ENCODE results near the gene SLC14A1.

DNA sequence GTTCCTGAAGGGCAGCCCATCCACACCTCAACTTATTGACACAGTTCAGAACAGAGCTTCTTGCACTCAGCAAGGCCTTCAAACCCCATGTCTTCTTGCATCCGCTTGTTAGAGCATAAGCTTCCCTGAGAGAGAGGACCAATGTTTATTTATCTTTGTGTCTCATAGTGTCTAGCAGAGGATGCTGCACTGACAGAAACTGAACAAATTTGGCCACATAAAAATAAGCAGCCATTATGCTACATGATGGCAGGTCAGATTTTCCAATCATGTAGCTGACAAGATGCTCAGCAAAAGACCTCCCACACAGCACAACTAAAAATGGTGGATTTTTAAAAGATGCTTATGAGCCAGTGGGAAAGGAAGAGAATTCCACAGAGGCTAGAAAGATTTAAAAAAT is 63.4 kb downstream of the SLC14A1 start:
- TF ChIP-seq, protein P1, sequence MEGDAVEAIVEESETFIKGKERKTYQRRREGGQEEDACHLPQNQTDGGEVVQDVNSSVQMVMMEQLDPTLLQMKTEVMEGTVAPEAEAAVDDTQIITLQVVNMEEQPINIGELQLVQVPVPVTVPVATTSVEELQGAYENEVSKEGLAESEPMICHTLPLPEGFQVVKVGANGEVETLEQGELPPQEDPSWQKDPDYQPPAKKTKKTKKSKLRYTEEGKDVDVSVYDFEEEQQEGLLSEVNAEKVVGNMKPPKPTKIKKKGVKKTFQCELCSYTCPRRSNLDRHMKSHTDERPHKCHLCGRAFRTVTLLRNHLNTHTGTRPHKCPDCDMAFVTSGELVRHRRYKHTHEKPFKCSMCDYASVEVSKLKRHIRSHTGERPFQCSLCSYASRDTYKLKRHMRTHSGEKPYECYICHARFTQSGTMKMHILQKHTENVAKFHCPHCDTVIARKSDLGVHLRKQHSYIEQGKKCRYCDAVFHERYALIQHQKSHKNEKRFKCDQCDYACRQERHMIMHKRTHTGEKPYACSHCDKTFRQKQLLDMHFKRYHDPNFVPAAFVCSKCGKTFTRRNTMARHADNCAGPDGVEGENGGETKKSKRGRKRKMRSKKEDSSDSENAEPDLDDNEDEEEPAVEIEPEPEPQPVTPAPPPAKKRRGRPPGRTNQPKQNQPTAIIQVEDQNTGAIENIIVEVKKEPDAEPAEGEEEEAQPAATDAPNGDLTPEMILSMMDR (conservative IDR thresholded peaks at IDR 0.05; ENCODE audit: low read length) = no peak
- no peak for TF ChIP-seq EZH2phosphoT487 (IDR thresholded peaks at IDR 0.05; ENCODE audit: borderline replicate concordance)

Data from Loucy (cell line).